ENCODE measurements around the gene PDE4B.
"Not testable (repeated sequence)": the region's sequence is repeated elsewhere in the genome, so short reads cannot be mapped to it uniquely, and the experiment has no call there.

The PDE4B gene

GRCh38 chr1:65813956-65814355, 21.3 kb downstream of the PDE4B start:
- no peak for FAIRE-seq
- DNase-seq (ENCODE audit: low spot score) = no peak

- FAIRE-seq (no peak), DNase-seq (ENCODE audit: low spot score) (no peak)
These were observed 22.1 kb downstream of the PDE4B start for GRCh38 chr1:65814752-65815151.

DNA sequence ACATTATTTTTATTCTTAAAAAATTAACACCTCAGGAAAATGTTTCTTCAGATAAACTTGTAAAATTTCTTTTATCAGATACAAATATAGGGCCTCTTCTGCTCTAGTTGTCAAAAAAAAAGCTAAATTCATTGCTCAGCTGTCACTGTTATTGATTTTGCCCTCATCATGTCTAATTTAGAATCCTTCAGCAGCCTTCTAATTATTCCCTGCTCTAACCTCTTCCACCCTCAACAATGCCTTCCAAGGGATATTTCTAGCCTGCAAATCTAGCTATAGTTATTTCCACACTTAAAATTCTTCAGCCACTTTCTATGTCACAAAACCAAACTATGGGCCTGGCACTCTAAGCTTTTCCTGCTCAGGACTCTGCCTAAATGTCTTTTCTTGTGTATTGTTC, 25.2 kb downstream of the PDE4B start:
- FAIRE-seq (no peak), DNase-seq (ENCODE audit: low spot score) (no peak)

DNA sequence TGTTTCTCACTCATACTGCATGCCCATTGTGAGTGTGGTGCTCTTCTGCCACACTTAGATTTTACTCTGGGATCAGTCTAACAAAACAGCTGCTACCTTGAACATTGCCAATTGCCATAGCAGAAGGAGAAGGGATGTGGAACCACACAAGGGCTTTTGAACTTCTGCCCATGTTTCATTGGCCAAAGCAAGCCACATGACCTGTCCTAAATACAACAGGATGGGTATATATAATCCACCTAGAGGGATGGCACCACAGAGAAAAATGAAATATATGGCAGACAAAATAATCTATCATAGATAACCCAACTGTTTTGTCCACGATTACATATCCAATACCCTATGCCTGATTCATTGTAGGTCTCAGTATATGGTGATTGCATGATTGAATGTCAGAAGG, 26.3 kb downstream of the PDE4B start:
- FAIRE-seq = no peak

GRCh38 chr1:65820983-65821382, 28.3 kb downstream of the PDE4B start:
- FAIRE-seq (peak; percentile 91), DNase-seq (ENCODE audit: low spot score) (peak; percentile 97)

More for the DNA sequence above, 26.3 kb downstream of the PDE4B start:
- no peak for DNase-seq (ENCODE audit: low spot score)

DNA sequence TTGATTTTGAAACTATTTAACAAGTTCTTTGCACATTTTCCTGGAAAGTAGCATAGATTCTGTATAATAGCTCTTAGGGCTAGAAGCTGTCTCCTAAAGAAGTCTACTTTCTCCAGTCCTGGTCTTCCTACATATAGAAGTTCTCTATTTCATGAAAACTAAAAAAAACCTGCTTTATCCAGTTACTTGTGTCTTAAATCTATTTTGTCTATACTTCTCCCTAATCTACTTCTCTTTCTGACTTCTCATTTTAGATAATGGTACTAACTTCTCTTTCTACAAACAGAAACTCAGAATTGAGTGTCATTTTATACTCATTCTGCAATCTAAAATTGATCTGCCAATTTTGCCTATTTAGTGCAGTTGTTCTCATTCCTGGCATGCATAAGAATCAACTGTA, 28.7 kb downstream of the PDE4B start:
- no peak for FAIRE-seq
- DNase-seq (ENCODE audit: low spot score) = no peak

DNA sequence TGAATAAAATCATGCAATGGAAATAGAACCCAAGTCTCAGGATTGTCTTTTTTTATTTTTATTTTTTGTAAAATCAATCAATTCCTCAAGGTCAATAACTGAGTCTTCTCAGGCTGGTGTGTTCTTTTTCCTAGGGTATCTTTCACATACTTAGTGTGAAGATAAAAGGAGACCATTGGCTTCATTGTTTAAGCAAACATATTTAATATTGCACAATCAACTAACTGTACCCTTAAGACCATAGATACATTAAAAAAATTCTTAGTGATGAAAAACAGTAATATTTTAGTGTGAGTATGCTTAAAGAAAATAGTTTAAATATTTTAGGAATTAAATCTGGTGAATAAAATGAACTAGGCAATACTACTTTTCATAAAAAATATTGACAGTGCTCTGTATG, 31.4 kb downstream of the PDE4B start:
- no peak for DNase-seq (ENCODE audit: low spot score)
- no peak for FAIRE-seq

- no peak for DNase-seq (ENCODE audit: low spot score)
- no peak for FAIRE-seq
These were observed 33.0 kb downstream of the PDE4B start for GRCh38 chr1:65825741-65826140.

DNA sequence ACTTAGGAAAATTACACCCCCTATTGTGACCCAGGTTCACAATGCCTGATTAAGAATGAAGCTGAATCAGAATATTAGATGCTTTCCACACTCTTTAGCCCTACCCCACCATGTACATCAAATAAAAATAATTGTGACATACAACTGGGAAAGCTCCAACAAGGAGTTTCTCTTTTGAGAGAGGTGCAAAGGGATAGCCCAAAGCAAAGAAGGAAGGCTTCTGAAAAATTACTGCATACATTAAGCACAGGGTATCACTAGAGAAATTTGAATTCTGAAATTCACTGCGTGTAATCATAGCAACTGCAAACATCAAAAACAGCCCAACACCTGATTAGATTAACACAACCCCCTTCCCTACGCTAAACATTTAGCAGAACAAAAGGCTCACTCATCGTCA, 34.1 kb downstream of the PDE4B start:
- DNase-seq (ENCODE audit: low spot score) = no peak
- no peak for FAIRE-seq

GRCh38 chr1:65827346-65827745, 34.7 kb downstream of the PDE4B start:
- FAIRE-seq (no peak), DNase-seq (ENCODE audit: low spot score) (no peak)

- DNase-seq (ENCODE audit: low spot score) = peak; percentile 58
- FAIRE-seq = no peak
These were observed 37.6 kb downstream of the PDE4B start for GRCh38 chr1:65830306-65830705.

GRCh38 chr1:65832296-65832695, 39.6 kb downstream of the PDE4B start:
- FAIRE-seq = no peak
- no peak for DNase-seq (ENCODE audit: low spot score)

DNA sequence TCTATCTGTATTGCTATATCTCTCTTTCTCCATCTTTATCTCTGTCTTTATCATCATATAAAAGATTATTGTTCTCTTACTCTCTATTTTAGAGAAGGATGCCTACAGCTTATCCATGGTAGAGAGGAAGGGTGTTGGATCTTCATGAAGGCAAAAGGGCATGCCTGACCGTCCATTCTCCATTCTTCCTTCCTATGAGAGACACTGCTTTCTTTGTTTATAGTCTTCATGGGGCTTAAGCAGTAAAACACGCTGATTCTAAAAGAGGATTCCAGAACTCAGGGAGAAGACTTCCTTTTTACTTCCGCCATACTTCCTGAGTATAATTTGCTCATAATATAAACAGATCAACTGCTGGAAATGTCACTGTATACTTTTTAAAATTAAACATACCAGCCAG, 44.0 kb downstream of the PDE4B start:
- FAIRE-seq = no peak
- no peak for DNase-seq (ENCODE audit: low spot score)

GRCh38 chr1:65840683-65841082, 48.0 kb downstream of the PDE4B start:
- DNase-seq (ENCODE audit: low spot score) = no peak
- FAIRE-seq = no peak

- FAIRE-seq = no peak
These were observed 51.6 kb downstream of the PDE4B start for GRCh38 chr1:65844296-65844695.

GRCh38 chr1:65844821-65845534, 52.3 kb downstream of the PDE4B start:
- FAIRE-seq (no peak), DNase-seq (ENCODE audit: low spot score) (no peak)

More at GRCh38 chr1:65844296-65844695, 51.6 kb downstream of the PDE4B start:
- no peak for DNase-seq (ENCODE audit: low spot score)

DNA sequence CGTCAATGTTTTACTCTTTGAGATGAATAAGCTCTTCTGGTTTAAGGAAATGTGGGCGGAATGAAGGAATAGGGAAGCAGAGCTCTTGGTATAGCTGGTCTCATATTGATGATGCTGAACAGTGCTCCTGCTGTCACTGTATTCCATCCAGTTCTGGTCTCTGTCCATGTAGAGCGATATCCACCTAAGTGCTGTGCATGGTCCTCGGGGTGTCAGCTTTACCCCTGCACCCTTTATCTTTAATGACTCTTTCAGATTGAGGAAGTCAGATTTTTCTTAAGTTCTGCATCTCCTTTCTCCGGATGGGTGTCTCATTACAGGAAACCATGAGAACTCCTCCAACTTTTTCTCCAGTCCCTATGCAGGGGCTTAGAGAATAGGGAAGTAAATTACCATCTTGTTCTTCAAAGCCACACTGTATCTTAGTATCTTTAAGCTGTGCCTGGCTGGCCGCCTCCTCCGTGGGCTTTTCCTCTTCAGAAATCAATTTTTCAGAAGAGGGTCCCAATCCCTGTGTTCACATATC, 52.9 kb downstream of the PDE4B start:
- DNase-seq (ENCODE audit: low spot score) (no peak), FAIRE-seq (no peak)

- DNase-seq (ENCODE audit: low spot score) = no peak
- no peak for FAIRE-seq
These were observed 54.2 kb downstream of the PDE4B start for GRCh38 chr1:65846866-65847265.

DNA sequence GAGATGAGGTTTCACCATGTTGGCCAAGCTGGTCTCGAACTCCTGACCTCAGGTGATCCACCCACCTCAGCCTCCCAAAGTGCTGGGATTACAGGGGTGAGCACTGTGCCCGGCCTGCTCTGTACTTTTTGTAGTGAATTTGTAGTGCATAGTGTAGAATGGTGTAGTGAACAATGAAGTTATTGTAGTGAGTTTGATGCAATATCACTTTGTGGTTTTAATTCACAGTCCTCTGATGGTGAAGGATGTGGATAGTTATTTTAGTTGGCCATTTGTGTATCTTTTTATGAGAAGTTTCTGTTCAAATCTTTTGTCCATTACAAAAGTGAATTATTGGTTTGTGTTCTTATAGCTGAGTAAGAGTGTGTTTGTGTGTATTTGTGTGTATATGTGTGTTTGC, 57.6 kb downstream of the PDE4B start:
- FAIRE-seq = no peak

DNA sequence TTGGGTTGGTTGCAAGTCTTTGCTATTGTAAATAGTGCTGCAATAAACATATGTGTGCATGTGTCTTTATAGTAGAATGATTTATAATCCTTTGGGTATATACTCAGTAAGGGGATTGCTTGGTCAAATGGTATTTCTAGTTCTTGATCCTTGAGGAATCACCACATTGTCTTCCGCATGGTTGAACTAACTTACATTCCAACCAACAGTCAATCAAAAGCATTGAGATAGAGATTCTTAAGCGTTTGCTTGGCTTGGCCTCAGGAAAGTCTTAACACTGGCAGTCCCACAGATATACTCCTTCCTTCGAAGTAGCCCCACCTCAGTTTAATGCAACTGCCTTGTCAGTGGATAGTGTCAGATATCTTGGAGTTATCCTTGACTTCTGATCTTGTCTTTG, 63.9 kb downstream of the PDE4B start:
- not testable (repeated sequence) for FAIRE-seq; DNase-seq (ENCODE audit: low spot score)

More for the DNA sequence above, 57.6 kb downstream of the PDE4B start:
- DNase-seq (ENCODE audit: low spot score) = no peak

DNA sequence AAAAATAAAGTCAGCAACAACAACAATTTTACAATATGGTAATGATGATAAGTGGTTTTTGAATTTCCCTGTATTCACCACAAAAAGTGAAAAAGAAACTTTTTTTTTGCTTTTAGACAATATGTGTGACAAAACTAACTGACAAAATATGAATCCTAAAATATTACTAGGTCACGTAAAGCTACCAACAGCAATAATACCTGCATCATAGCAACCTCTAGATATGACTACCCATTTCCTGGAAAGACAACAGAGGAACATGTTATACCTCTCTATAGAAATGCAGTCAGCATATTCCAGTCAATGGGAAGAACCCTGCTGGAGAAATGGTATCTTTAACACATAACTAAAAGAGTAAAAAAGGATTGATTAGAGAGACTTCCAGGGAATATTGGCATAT, 73.7 kb downstream of the PDE4B start:
- DNase-seq (ENCODE audit: low spot score) (no peak), FAIRE-seq (no peak)

DNA sequence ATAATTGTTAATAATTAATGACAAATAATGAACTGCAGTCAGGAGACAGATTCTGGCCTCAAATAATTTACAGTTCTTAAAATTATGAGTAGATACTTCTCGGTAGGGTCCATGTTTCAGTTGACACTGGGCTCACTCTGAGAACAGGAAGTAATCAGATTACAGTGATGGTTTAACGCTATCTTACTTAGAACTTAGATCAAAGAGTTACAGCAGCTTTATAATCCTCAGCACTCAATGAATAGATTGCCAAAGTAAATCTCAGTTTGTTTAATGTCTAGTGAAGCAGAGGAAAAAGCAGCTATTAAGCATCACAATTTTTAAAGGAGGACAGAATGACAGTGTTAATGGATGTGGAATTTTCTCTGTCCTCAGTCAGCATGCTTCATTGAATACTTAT, 79.6 kb downstream of the PDE4B start:
- no peak for DNase-seq (ENCODE audit: low spot score)
- FAIRE-seq = no peak

DNA sequence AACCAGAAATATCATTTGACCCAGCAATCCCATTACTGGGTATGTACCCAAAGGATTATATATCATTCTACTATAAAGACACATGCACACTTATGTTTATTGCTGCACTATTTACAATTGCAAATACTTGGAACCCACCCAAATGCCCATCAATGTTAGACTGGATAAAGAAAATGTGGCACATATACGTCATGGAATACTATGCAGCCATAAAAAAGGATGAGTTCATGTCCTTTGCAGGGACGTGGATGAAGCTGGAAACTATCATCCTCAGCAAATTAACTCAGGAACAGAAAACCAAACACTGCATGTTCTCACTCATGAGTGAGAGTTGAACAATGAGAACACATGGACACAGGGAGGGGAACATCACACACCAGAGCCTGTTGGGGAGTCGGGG, 85.6 kb downstream of the PDE4B start:
- not testable (repeated sequence) for DNase-seq (ENCODE audit: low spot score); FAIRE-seq

Data from RCC 7860 (cell line).